Thyroid gland (tissue), 4 donors: ENCODE results near the gene HEXB. TPM values are rescaled to one million over a fixed set of nuclear protein-coding genes. Genes with fewer than 3 reads are reported as not detected.

ENCODE experiments used
- DNase-seq, 2 donors: peaks; one replicate each; pipeline ENCODE4 v3.0.0-alpha.2; 2019
- H3K27ac ChIP-seq, 3 donors: fragments of 200-600 bp; sonication (generic); 1 replicate in 2 of 3; 2 replicates in 1 of 3; pipeline ENCODE4 v1.5.1; 2016 to 2019; ENCODE audit warnings: mild to moderate bottlenecking in 1 of 3, moderate library complexity in 1 of 3
- H3K27me3 ChIP-seq: fragments of 200-600 bp; sonication (generic); one replicate; pipeline ENCODE4 v1.5.1; 2019
- H3K36me3 ChIP-seq, 2 donors: fragments of 200-600 bp; sonication (generic); one replicate each; pipeline ENCODE4 v1.5.1; 2016 to 2019
- H3K4me1 ChIP-seq, 2 donors: fragments of 200-600 bp; sonication (generic); one replicate each; pipeline ENCODE4 v1.5.1; 2017 to 2019
- H3K4me3 ChIP-seq, 3 donors: fragments of 200-600 bp; sonication (generic); replicated peaks in 1 of 3; 1 replicate in 2 of 3; 2 replicates in 1 of 3; pipeline ENCODE4 v1.5.1; 2016; ENCODE audit warnings: mild to moderate bottlenecking in 1 of 3
- H3K9me3 ChIP-seq: fragments of 200-600 bp; sonication (generic); one replicate; pipeline ENCODE4 v1.5.1; 2017
- CTCF ChIP-seq, 6 experiments: fragments of 200-600 bp in 3 of 6; fragments of 450-650 bp in 3 of 6; sonication (generic) in 3 of 6; IDR thresholded peaks; one replicate each; pipeline ENCODE4 v1.5.1; 2016 to 2019; ENCODE audit warnings: antibody characterized with exemption in 6 of 6, mild to moderate bottlenecking in 2 of 6, inconsistent platforms in 1 of 6, moderate library complexity in 1 of 6
- POLR2A ChIP-seq, 2 donors: fragments of 450-650 bp; IDR thresholded peaks; one replicate each; pipeline ENCODE4 v1.6.1; 2017; ENCODE audit warnings: antibody characterized with exemption in 2 of 2, mild to moderate bottlenecking in 2 of 2, moderate library complexity in 1 of 2
- WGBS, 2 donors: methylation state at CpG; one replicate each; pipeline ENCODE4 v1.1.5; 2017; 5-methylcytosine and 5-hydroxymethylcytosine counted together
- intact Hi-C: fragments of 100-400 bp; cut with DNase I; formaldehyde crosslinking; loops from one replicate; pipeline ENCODE4 v1.15.1; 2023
- total RNA-seq, 4 donors: library from RNA; depleted of rRNA; stranded (reverse); fragments of >200 nt; gene quantifications; one replicate each; pipeline ENCODE4 v1.2.3, GENCODE V29; 2016

Gene HEXB
- total RNA-seq, 4 donors from 2014 or later: 141 to 264 (median 166) TPM

- WGBS, 2 donors: 23 to 36% methylated on average over 10 of the region's 10 CpGs
- peaks cover 0 to 28% of the 10 kb centered on the region in 2 donors for H3K4me1 ChIP-seq
Measured at GRCh38 chr5:74638970-74639806, 45.8 kb upstream of the HEXB start.

GRCh38 chr5:74639807-74640449, 45.1 kb upstream of the HEXB start:
- Histone ChIP-seq H3K4me1 (peaks cover 0 to 28% of the 10 kb centered on the region in 2 donors), H3K9me3 (no peaks in the 10 kb centered on the region), H3K36me3 (no peaks in the 10 kb centered on the region), H3K4me3 (peak overlapping the region; percentile 47 to 73 (median 54)), H3K27me3 (no peaks in the 10 kb centered on the region), H3K27ac (peak overlapping the region; percentile 58 to 69 (median 65))
- peak; percentile 52 to 57 for DNase-seq
- intact Hi-C loops: loop anchor here (10.0 kb wide), 2 partner anchors 515 to 605 kb away; no protein-coding TSS in a partner anchor
- WGBS, 2 donors: 1 to 2% methylated on average over 4 to 19 of the region's 57 CpGs
- peak in 2 of 6 experiments; percentile 13 to 21 for TF ChIP-seq CTCF (IDR thresholded peaks at IDR 0.05)
- TF ChIP-seq POLR2A (IDR thresholded peaks at IDR 0.05): no peak

More at GRCh38 chr5:74638970-74639806, 45.8 kb upstream of the HEXB start:
- peak overlapping the region in 2 of 3 donors; percentile 47 to 54 for H3K4me3 ChIP-seq
- H3K36me3 ChIP-seq: no peaks in the 10 kb centered on the region
- no peak for DNase-seq
- no peaks in the 10 kb centered on the region for H3K27me3 ChIP-seq
- intact Hi-C loops: no loop called here
- H3K27ac ChIP-seq: peak overlapping the region in 1 of 3 donors; percentile 58
- H3K9me3 ChIP-seq: no peaks in the 10 kb centered on the region
- TF ChIP-seq CTCF (IDR thresholded peaks at IDR 0.05) (no peak), POLR2A (IDR thresholded peaks at IDR 0.05) (no peak)

GRCh38 chr5:74640450-74640953, 44.5 kb upstream of the HEXB start, which contains the start of gene ENC1:
Gene ENC1, minus strand, starts transcription at chr5:74640728. Its CDS starts 4,243 bp downstream, at chr5:74636485.
- Histone ChIP-seq H3K4me3 (peak within 1 kb of the TSS; percentile 54 to 74 (median 73)), H3K36me3 (no peaks in the 10 kb centered on the region), H3K9me3 (no peaks in the 10 kb centered on the region), H3K27ac (peak within 1 kb of the TSS; percentile 58 to 69 (median 65)), H3K4me1 (peaks cover 0 to 28% of the 10 kb centered on the region in 2 donors), H3K27me3 (no peaks in the 10 kb centered on the region)
- intact Hi-C loops: loop anchor here (10.0 kb wide), 2 partner anchors 516 to 606 kb away; no protein-coding TSS in a partner anchor
- peak; percentile 82 to 84 for DNase-seq
- TF ChIP-seq CTCF (IDR thresholded peaks at IDR 0.05): peak in 5 of 6 experiments; percentile 24 to 63 (median 58)
- peak in 1 of 2 donors; percentile 71 for TF ChIP-seq POLR2A (IDR thresholded peaks at IDR 0.05)
- WGBS, 2 donors: 0 to 1% methylated on average over 22 to 34 of the region's 59 CpGs

GRCh38 chr5:74640954-74641734, 43.9 kb upstream of the HEXB start:
- Histone ChIP-seq H3K4me1 (peaks cover 0 to 28% of the 10 kb centered on the region in 2 donors), H3K4me3 (peak overlapping the region; percentile 54 to 74 (median 73)), H3K27ac (peak overlapping the region in 2 of 3 donors; percentile 18 to 58), H3K9me3 (no peaks in the 10 kb centered on the region), H3K27me3 (no peaks in the 10 kb centered on the region), H3K36me3 (no peaks in the 10 kb centered on the region)
- no peak for TF ChIP-seq POLR2A (IDR thresholded peaks at IDR 0.05)
- TF ChIP-seq CTCF (IDR thresholded peaks at IDR 0.05): no peak
- intact Hi-C loops: loop anchor here (10.0 kb wide), 2 partner anchors 516 to 606 kb away; no protein-coding TSS in a partner anchor
- 1% methylated on average over 35 to 43 of the region's 47 CpGs for WGBS, 2 donors
- DNase-seq: peak; percentile 62 to 65
